Measurements from ENCODE around the gene MAGOH.

GRCh38 chr1:53220171-53220961 is 18.0 kb downstream of the MAGOH start, which contains the start of gene CZIB:
- TF ChIP-seq CTCF (IDR thresholded peaks at IDR 0.05; ENCODE audit: borderline replicate concordance, extremely low read depth, low read length, poor library complexity, severe bottlenecking) (no peak), EZH2 (IDR thresholded peaks at IDR 0.05; ENCODE audit: borderline replicate concordance, low read depth, low read length, severe bottlenecking) (no peak)

Data from DND-41 (cell line).